Measurements from ENCODE around the gene DOCK4. TPM values are rescaled to one million over a fixed set of nuclear protein-coding genes. Genes with fewer than 3 reads are reported as not detected.

The DOCK4 gene
- total and polyA plus RNA-seq, 2 of the 8 experiments (the other 6 are each of a cell fraction or from before 2014, with no cell fraction given) = 5.1 to 23.6 TPM

DNA sequence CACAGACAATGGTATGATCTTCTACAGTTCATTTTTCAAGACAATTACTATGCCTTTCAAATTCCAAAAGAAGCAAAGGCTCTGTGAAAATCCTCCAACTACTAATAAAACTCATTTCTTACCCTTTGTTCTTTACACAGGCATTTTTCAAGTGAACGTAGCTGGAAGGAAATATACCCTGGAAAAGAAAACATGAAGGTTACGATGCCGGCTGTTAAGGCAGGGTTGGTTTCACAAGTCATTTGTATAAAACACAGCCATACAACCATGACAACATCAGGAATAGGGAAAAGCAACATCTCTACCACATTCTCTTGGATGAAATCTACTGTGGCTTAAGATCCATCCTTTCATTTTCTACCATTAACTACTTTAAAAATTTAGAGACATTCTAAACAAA, 207.9 kb downstream of the DOCK4 start:
- H3K4ac ChIP-seq (replicated peaks; ENCODE audit: insufficient read length, low read depth, low read length) = no peak overlapping the region
- no peaks in the 10 kb centered on the region for H3K79me1 ChIP-seq (ENCODE audit: low read depth, low read length)
- H3K23me2 ChIP-seq (ENCODE audit: low read depth, low read length) = no peaks in the 10 kb centered on the region
- no peak overlapping the region for H3K9ac ChIP-seq (replicated peaks in 1 of 4; ENCODE audit: extremely low read depth in 1 of 4, low read depth in 3 of 4, low read length in 3 of 4)
- POLR2A ChIA-PET (ENCODE audit: partially characterized antibody) = no interaction called here
- no peak overlapping the region for H4K8ac ChIP-seq (ENCODE audit: extremely low read depth, insufficient read depth, low read length)
- no peak overlapping the region for H2BK5ac ChIP-seq (ENCODE audit: low read depth, low read length)
- H3K23ac ChIP-seq (ENCODE audit: insufficient read length) = no peak overlapping the region
- H4K91ac ChIP-seq (replicated peaks; ENCODE audit: insufficient read length, low read length) = no peak overlapping the region
- no peak overlapping the region for H3K14ac ChIP-seq (ENCODE audit: insufficient read length)
- DNase-seq (ENCODE audit: low read depth in 1 of 2, low spot score in 2 of 2) = no peak
- no peak overlapping the region for H2BK20ac ChIP-seq (ENCODE audit: low read length)
- H2AK5ac ChIP-seq (ENCODE audit: low read depth, low read length) = no peak overlapping the region
- H3K36me3 ChIP-seq (ENCODE audit: control insufficient read depth in 2 of 4, insufficient read depth in 4 of 4, low read length in 3 of 4) = no peaks in the 10 kb centered on the region
- no peaks in the 10 kb centered on the region for H3K79me2 ChIP-seq (ENCODE audit: control insufficient read depth in 1 of 2, insufficient read depth in 2 of 2, low read length in 2 of 2)
- H2BK15ac ChIP-seq (ENCODE audit: low read length) = no peak overlapping the region
- no peak overlapping the region for H3K27ac ChIP-seq (ENCODE audit: low read depth, low read length)
- H2BK12ac ChIP-seq (ENCODE audit: low read depth, low read length) = no peak overlapping the region
- H2BK120ac ChIP-seq (replicated peaks; ENCODE audit: low read depth, low read length) = no peak overlapping the region
- H4K5ac ChIP-seq (ENCODE audit: insufficient read length, low read depth, low read length) = no peak overlapping the region
- H3K4me1 ChIP-seq (replicated peaks in 1 of 4; ENCODE audit: control insufficient read depth in 3 of 4, insufficient read depth in 4 of 4, low read length in 3 of 4) = no peaks in the 10 kb centered on the region
- H3K27me3 ChIP-seq (replicated peaks in 1 of 4; ENCODE audit: control insufficient read depth in 3 of 4, extremely low read depth in 1 of 4, insufficient read depth in 3 of 4, low read length in 3 of 4) = no peaks in the 10 kb centered on the region
- H3K9me3 ChIP-seq (ENCODE audit: insufficient read depth in 2 of 2, low read depth in 1 of 2, low read length in 1 of 2) = no peaks in the 10 kb centered on the region
- H3K4me2 ChIP-seq (ENCODE audit: insufficient read depth in 1 of 2, low read depth in 2 of 2, low read length in 2 of 2) = no peak overlapping the region
- 95% methylated on average over 3 of the region's 3 CpGs; no CpG with 5 or more reads in 1 of the 2 experiments for WGBS, 2 experiments (ENCODE audit: extremely low coverage in 1 of 2, insufficient coverage in 1 of 2, insufficient read length in 1 of 2, insufficient replicate concordance in 2 of 2, low coverage in 1 of 2, low lambda C conversion rate in 2 of 2, missing lambda C conversion rate in 1 of 2)
- no peak overlapping the region for H3K56ac ChIP-seq (replicated peaks; ENCODE audit: insufficient read length, low read depth, low read length)
- FAIRE-seq = no peak
- H3K4me3 ChIP-seq (ENCODE audit: extremely low read depth in 1 of 4, insufficient read depth in 2 of 4, low read depth in 3 of 4, low read length in 4 of 4) = no peak overlapping the region
- H4K20me1 ChIP-seq (replicated peaks in 1 of 2; ENCODE audit: control insufficient read depth in 1 of 2, insufficient read depth in 2 of 2, low read length in 2 of 2) = no peaks in the 10 kb centered on the region
- no peak overlapping the region for H3K18ac ChIP-seq (ENCODE audit: extremely low read depth, low read length)
- no peak overlapping the region for H2AFZ ChIP-seq (ENCODE audit: low read length)
- CTCF ChIA-PET (ENCODE audit: partially characterized antibody) = no interaction called here
- no peak for TF ChIP-seq GTF2F1 (IDR thresholded peaks at IDR 0.05; ENCODE audit: borderline replicate concordance, low read depth, low read length)
- TF ChIP-seq HDAC6 (IDR thresholded peaks at IDR 0.05; ENCODE audit: low read depth, low read length) = no peak
- TF ChIP-seq POU5F1 (IDR thresholded peaks at IDR 0.05; ENCODE audit: low read depth, low read length) = no peak
- no peak for TF ChIP-seq KDM1A (IDR thresholded peaks at IDR 0.05; ENCODE audit: borderline replicate concordance, low read length)
- no peak for TF ChIP-seq TEAD4 (IDR thresholded peaks at IDR 0.05; ENCODE audit: low read depth, low read length)

All from H1 (cell line).